Thymus (tissue), 11 donors: ENCODE measurements around the gene OR2W3. TPM values are rescaled to one million over a fixed set of nuclear protein-coding genes. Genes with fewer than 3 reads are reported as not detected.

Experiments used
- DNase-seq, 9 donors: peaks; one replicate each; pipeline ENCODE4 v3.0.0-alpha.2; 2013; ENCODE audit warnings: low spot score in 9 of 9, low read depth in 6 of 9, missing footprints in 1 of 9
- H3K27ac ChIP-seq, 2 donors: one replicate each; pipeline ENCODE4 v1.5.1; 2013; ENCODE audit warnings: control low read depth in 1 of 2, low read depth in 1 of 2, low read length in 1 of 2, mild to moderate bottlenecking in 1 of 2, moderate library complexity in 1 of 2
- H3K27me3 ChIP-seq, 2 donors: one replicate each; pipeline ENCODE4 v1.5.1; 2013; ENCODE audit warnings: low read length in 1 of 2; ENCODE audit not compliant: control insufficient read depth in 2 of 2, insufficient read depth in 1 of 2
- H3K36me3 ChIP-seq, 2 donors: one replicate each; pipeline ENCODE4 v1.5.1; 2013; ENCODE audit warnings: low read length in 1 of 2, mild to moderate bottlenecking in 1 of 2, moderate library complexity in 1 of 2; ENCODE audit not compliant: control insufficient read depth in 2 of 2, insufficient read depth in 2 of 2
- H3K4me1 ChIP-seq, 2 donors: one replicate each; pipeline ENCODE4 v1.5.1; 2013; ENCODE audit warnings: low read length in 2 of 2; ENCODE audit not compliant: control insufficient read depth in 2 of 2, insufficient read depth in 2 of 2
- H3K4me3 ChIP-seq, 2 donors: one replicate each; pipeline ENCODE4 v1.5.1; 2013; ENCODE audit warnings: low read length in 2 of 2, control low read depth in 1 of 2, mild to moderate bottlenecking in 1 of 2
- H3K9me3 ChIP-seq, 2 donors: one replicate each; pipeline ENCODE4 v1.5.1; 2013; ENCODE audit warnings: low read length in 1 of 2, mild to moderate bottlenecking in 1 of 2; ENCODE audit not compliant: control insufficient read depth in 2 of 2, insufficient read depth in 1 of 2
- WGBS: extraction: QIAGEN DNeasy Blood & Tissue Kit; methylation state at CpG from one replicate; pipeline ENCODE4 v1.1.7; 2013; 5-methylcytosine and 5-hydroxymethylcytosine counted together
- polyA plus RNA-seq: library from polyadenylated mRNA; stranded (reverse); fragments of 200-250 nt; gene quantifications from one replicate; pipeline ENCODE4 v1.2.3, GENCODE V29; 2013
- total RNA-seq: library from RNA; stranded (reverse); fragments of 120-200 nt; gene quantifications from one replicate; pipeline ENCODE4 v1.2.4, GENCODE V29; 2013
- donor health status: healthy.

The OR2W3 gene
- total and polyA plus RNA-seq, 2 donors, result 0.09 TPM

DNA sequence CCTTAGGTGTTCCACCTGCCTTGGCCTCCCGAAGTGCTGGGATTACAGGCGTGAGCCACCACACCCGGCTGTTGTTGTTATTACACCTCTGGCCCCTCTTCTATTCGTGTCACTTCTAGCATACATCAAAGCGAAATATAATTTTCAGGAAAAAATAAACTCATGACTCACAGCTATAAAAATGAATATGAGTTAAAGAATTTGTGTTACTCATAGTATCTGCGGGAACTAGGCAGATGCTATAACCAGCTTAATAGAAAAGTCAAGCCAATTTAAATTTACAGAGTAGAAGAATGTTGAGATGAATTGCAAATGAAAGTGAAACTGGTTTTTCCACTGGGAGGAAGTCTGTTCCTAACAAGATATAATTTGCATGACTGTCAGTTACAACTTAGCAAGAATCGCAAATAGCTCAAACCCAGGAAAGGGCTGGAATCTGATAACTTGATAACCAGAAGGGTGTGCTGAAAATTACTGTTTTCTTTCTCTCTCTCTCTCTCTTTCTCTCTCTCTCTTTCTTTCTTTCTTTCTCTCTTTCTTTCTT is 11.2 kb downstream of the OR2W3 start:
- Histone ChIP-seq H3K4me1 (no peaks in the 10 kb centered on the region), H3K36me3 (no peaks in the 10 kb centered on the region), H3K9me3 (peaks cover 0 to 6% of the 10 kb centered on the region in 2 donors), H3K4me3 (peak overlapping the region; percentile 27 to 50), H3K27ac (no peak overlapping the region), H3K27me3 (no peaks in the 10 kb centered on the region)
- peak in 7 of 9 donors; percentile 9 to 60 (median 26) for DNase-seq
- 5% methylated on average over 7 of the region's 7 CpGs for WGBS

DNA sequence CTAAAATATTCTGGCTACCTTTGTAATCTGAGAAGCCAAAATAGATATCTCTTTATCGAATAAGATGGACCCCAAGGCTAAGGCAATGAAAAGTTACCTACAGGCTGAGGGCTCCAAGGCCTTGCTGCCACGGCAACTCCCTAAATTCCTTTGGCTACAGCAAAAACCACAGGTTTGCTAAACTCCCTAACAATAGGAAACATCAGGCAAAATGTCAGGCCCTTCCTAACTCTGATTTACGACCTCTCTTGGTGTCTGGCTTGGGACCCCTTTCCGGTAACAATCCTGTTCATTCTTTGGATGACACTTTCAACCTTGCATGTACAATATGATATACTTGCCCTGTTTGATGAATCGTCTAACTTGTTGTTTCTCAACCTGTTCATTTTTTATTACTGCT is 13.4 kb downstream of the OR2W3 start:
- no peak for DNase-seq
- Histone ChIP-seq H3K27me3 (no peaks in the 10 kb centered on the region), H3K9me3 (peaks cover 0 to 6% of the 10 kb centered on the region in 2 donors), H3K4me3 (no peak overlapping the region), H3K27ac (no peak overlapping the region), H3K4me1 (no peaks in the 10 kb centered on the region), H3K36me3 (no peaks in the 10 kb centered on the region)
- WGBS, result 79% methylated on average over 5 of the region's 5 CpGs

DNA sequence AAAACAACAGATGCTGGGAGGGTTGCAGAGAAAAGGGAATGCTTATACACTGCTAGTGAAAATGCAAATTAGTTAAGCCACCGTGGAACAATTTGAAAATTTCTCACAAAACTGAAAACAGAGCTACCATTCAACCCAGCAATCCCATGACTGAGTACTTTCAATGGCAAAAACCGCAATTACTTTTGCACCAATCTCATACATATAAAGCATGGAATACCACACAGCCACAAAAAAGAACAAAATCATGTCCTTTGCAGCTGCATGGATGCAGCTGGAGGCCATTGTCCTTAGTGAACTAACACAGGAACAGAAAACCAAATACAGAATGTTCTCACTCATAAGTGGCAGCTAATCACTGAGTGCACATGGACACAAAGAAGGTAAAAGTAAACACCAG is 18.4 kb downstream of the OR2W3 start:
- DNase-seq, result no peak
- no peaks in the 10 kb centered on the region for H3K27me3 ChIP-seq
- H3K4me1 ChIP-seq, result no peaks in the 10 kb centered on the region
- H3K36me3 ChIP-seq, result no peaks in the 10 kb centered on the region
- no peak overlapping the region for H3K4me3 ChIP-seq
- H3K27ac ChIP-seq, result no peak overlapping the region
- 92% methylated on average over 2 of the region's 2 CpGs for WGBS
- no peaks in the 10 kb centered on the region for H3K9me3 ChIP-seq

DNA sequence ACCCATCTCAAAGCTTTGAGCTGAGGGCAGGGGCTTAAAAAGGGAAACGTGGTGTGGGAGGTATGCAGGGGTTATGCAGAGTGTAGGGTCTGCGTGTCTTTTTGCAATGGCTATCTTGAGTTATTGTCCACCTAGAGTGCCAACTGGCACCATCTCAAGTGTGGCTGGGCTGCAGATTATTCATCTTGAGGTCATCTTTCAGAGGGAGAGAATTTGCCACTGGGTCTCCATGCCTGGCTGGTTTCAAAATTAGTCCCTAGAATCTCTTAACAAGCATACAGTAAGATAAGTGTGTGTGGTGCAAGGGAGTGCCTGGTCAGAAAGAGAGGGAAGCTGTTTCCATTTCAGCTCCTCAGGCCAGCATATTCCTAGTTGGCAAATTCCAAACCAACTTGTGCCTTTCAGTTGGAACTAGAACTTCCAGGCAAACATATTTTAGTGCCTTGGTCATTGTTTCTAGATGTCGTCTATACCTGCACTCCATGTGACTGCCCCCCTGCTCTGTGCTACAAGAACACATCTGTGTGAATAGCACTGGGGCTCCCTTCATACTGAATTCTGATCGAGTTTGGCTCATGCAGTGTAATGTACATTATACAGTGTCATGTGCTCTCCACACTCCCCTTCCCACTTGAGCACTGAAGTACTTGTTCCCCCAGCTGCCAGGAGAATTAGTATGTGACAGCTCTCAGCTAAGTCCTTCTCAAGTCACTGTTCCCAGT is 19.7 kb downstream of the OR2W3 start:
- H3K36me3 ChIP-seq, result no peaks in the 10 kb centered on the region
- H3K4me1 ChIP-seq, result no peaks in the 10 kb centered on the region
- no peak for DNase-seq
- H3K9me3 ChIP-seq, result no peaks in the 10 kb centered on the region
- H3K27me3 ChIP-seq, result no peaks in the 10 kb centered on the region
- H3K4me3 ChIP-seq, result no peak overlapping the region
- WGBS, result 88% methylated on average over 4 of the region's 4 CpGs
- H3K27ac ChIP-seq, result no peak overlapping the region

DNA sequence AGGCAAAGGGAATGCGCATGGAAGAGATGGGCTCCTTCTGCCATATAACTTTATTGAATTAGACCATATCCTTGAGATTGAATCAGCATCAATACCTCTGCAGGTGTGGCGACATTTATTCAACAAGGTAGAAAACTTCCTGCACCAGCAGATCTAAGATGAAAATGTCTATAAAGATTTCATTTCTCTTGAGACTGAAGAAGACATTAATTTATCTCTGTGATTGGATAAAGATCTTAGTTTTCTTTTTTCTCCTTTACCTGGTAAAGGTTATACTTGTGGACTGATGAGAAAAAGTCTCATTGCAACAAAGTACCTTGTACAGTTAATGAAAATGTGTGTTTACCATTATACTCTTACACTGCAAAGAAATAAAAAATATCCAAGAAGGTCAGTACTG is 24.6 kb downstream of the OR2W3 start, which contains the start of gene OR2T8:
TSS of gene OR2T8 (plus strand) at position 301 of the 400 bp plus-strand sequence. CDS start 766 bp downstream, outside the sequence.
- H3K4me1 ChIP-seq, result no peaks in the 10 kb centered on the region
- no peaks in the 10 kb centered on the region for H3K9me3 ChIP-seq
- WGBS, result 98% methylated on average over 2 of the region's 2 CpGs
- H3K36me3 ChIP-seq, result no peaks in the 10 kb centered on the region
- no peak within 1 kb of the TSS for H3K27ac ChIP-seq
- no peak within 1 kb of the TSS for H3K4me3 ChIP-seq
- no peak for DNase-seq
- no peaks in the 10 kb centered on the region for H3K27me3 ChIP-seq

DNA sequence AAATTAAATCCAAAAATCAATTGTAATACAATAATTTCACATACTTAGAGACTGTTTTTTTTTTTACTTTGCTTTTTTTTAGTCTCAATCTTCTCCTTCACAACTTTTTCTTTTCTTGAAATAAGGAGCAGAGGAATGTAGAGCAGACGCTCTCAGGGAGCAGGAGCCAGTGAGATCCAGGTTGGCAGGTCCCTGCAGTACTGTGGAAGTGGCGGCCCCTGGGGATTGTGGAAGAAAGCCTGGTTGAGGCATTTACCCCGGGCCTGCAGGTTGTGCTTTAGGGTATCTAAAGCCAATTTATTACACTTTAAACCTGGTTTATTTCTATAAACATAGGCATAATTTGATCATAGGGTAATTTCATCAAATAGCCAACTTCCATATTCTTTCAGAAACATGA is 28.6 kb downstream of the OR2W3 start:
- H3K4me1 ChIP-seq, result no peaks in the 10 kb centered on the region
- H3K36me3 ChIP-seq, result no peaks in the 10 kb centered on the region
- 93% methylated on average over 3 of the region's 3 CpGs for WGBS
- no peak for DNase-seq
- H3K9me3 ChIP-seq, result no peaks in the 10 kb centered on the region
- H3K27me3 ChIP-seq, result no peaks in the 10 kb centered on the region
- H3K4me3 ChIP-seq, result no peak overlapping the region
- H3K27ac ChIP-seq, result no peak overlapping the region

DNA sequence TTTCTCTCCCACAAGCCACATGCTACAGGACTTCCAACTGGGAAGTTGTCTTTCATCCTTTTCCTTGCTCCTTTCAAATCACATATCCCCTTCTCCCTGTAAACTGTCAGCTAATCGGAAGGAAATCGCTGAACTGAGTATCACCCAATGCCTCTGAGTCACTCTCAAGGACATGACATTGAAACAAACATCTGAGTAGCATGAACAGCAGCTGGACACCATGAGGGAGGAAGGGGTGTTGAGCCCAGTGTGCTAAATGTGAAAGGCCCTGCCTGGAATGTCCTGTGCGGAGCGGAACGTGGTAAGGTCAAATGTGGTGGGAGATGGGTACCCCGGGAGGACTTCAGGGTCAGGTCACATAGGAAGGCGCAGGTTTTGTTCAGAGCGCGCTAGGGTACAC is 29.5 kb downstream of the OR2W3 start, which contains the start of gene OR2AJ1:
TSS of gene OR2AJ1 (plus strand) at position 22 of the 400 bp plus-strand sequence. CDS start 8,880 bp downstream, outside the sequence.
- Histone ChIP-seq H3K4me3 (no peak within 1 kb of the TSS), H3K27me3 (no peaks in the 10 kb centered on the region), H3K4me1 (no peaks in the 10 kb centered on the region), H3K36me3 (no peaks in the 10 kb centered on the region), H3K9me3 (no peaks in the 10 kb centered on the region), H3K27ac (no peak within 1 kb of the TSS)
- WGBS, result 99% methylated on average over 9 of the region's 9 CpGs
- DNase-seq, result no peak

DNA sequence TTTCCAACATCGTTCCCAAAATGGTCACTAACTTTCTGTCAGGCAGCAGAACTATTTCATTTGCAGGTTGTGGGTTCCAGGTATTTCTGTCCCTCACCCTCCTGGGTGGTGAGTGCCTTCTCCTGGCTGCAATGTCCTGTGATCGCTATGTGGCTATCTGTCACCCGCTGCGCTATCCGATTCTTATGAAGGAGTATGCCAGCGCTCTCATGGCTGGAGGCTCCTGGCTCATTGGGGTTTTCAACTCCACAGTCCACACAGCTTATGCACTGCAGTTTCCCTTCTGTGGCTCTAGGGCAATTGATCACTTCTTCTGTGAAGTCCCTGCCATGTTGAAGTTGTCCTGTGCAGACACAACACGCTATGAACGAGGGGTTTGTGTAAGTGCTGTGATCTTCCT is 38.6 kb downstream of the OR2W3 start:
- no peak overlapping the region for H3K27ac ChIP-seq
- WGBS, result 98% methylated on average over 8 of the region's 8 CpGs

DNA sequence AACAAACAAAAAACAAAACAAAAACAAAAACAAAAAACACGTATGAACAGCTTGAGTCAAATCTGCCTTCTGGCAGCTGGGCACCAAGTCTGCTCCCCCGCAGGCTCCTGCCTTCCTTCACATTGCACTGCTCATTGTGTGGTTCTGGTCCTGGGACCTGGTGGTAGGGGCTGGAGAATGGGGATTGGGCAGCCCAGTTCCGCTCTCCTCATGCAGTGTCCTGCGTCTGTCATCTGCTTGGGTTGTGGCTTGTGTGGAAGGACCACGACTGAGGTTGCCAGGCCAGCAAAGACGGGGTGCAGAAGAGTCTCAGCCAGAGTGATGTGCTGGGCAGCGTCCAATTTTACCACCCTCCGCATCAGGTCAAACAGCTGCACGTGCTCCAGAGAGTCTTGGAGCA is 40.4 kb downstream of the OR2W3 start:
- WGBS, result 96% methylated on average over 9 of the region's 9 CpGs
- Histone ChIP-seq H3K4me3 (no peak overlapping the region), H3K27ac (no peak overlapping the region), H3K9me3 (peaks cover 0 to 14% of the 10 kb centered on the region in 2 donors), H3K36me3 (no peaks in the 10 kb centered on the region), H3K4me1 (no peaks in the 10 kb centered on the region), H3K27me3 (no peaks in the 10 kb centered on the region)
- DNase-seq, result no peak

More for the DNA sequence above, 38.6 kb downstream of the OR2W3 start:
- H3K27me3 ChIP-seq, result no peaks in the 10 kb centered on the region
- H3K9me3 ChIP-seq, result peaks cover 0 to 14% of the 10 kb centered on the region in 2 donors
- H3K36me3 ChIP-seq, result no peaks in the 10 kb centered on the region
- no peak for DNase-seq
- no peak overlapping the region for H3K4me3 ChIP-seq
- H3K4me1 ChIP-seq, result no peaks in the 10 kb centered on the region
